SK-MEL-5 (cell line): Measurements from ENCODE around the gene ARHGEF28. TPM values are rescaled to one million over a fixed set of nuclear protein-coding genes. Genes with fewer than 3 reads are reported as not detected.

Experiments used
- DNase-seq: peaks from one replicate; pipeline ENCODE4 v3.0.0-alpha.2; 2016; ENCODE audit warnings: low read depth, low spot score
- in situ Hi-C: cut with HindIII; loops from 2 replicates; pipeline ENCODE4 v1.10.0; 2016; ENCODE audit warnings: low sequenced_read_pairs, high pct_unique_total_duplicates, low pct_unique_long_range_greater_than_20kb
- total RNA-seq: library from RNA; depleted of rRNA; stranded (reverse); fragments of >200 nt; shearing (Covaris generic); gene quantifications from 2 replicates; pipeline ENCODE4 v1.2.3, GENCODE V29; 2014

ARHGEF28 gene
- total RNA-seq, 1 experiment from 2014 or later, result 0.63 TPM

- in situ Hi-C loops, result no loop called here
- DNase-seq, result no peak
Measured at GRCh38 chr5:73812962-73813588, 187.1 kb downstream of the ARHGEF28 start.

- in situ Hi-C loops, result no loop called here
- DNase-seq, result no peak
Measured at GRCh38 chr5:73814233-73814846, 188.3 kb downstream of the ARHGEF28 start.

- no peak for DNase-seq
- in situ Hi-C loops, result no loop called here
Measured at GRCh38 chr5:73815631-73816030, 189.6 kb downstream of the ARHGEF28 start.

- no peak for DNase-seq
- in situ Hi-C loops, result no loop called here
Measured at GRCh38 chr5:73816656-73817420, 190.8 kb downstream of the ARHGEF28 start.

GRCh38 chr5:73818357-73818756, 192.4 kb downstream of the ARHGEF28 start:
- in situ Hi-C loops, result no loop called here

GRCh38 chr5:73820326-73820725, 194.3 kb downstream of the ARHGEF28 start:
- in situ Hi-C loops, result no loop called here
- DNase-seq, result no peak

More at GRCh38 chr5:73818357-73818756, 192.4 kb downstream of the ARHGEF28 start:
- no peak for DNase-seq

GRCh38 chr5:73821003-73821402, 195.0 kb downstream of the ARHGEF28 start:
- DNase-seq, result no peak
- in situ Hi-C loops, result no loop called here

- in situ Hi-C loops, result no loop called here
Measured at GRCh38 chr5:73822278-73822988, 196.4 kb downstream of the ARHGEF28 start.

GRCh38 chr5:73822989-73823339, 197.0 kb downstream of the ARHGEF28 start:
- in situ Hi-C loops, result no loop called here
- no peak for DNase-seq

More at GRCh38 chr5:73822278-73822988, 196.4 kb downstream of the ARHGEF28 start:
- no peak for DNase-seq

- DNase-seq, result no peak
- in situ Hi-C loops, result no loop called here
Measured at GRCh38 chr5:73823508-73823925, 197.5 kb downstream of the ARHGEF28 start.

- no peak for DNase-seq
- in situ Hi-C loops, result no loop called here
Measured at GRCh38 chr5:73825199-73825598, 199.2 kb downstream of the ARHGEF28 start.

- DNase-seq, result no peak
- in situ Hi-C loops, result no loop called here
Measured at GRCh38 chr5:73825736-73826135, 199.7 kb downstream of the ARHGEF28 start.

GRCh38 chr5:73826301-73827105, 200.5 kb downstream of the ARHGEF28 start:
- DNase-seq, result peak; percentile 4
- in situ Hi-C loops, result no loop called here

GRCh38 chr5:73827106-73827450, 201.1 kb downstream of the ARHGEF28 start:
- DNase-seq, result no peak
- in situ Hi-C loops, result no loop called here

GRCh38 chr5:73828465-73828864, 202.5 kb downstream of the ARHGEF28 start:
- in situ Hi-C loops, result no loop called here
- no peak for DNase-seq

GRCh38 chr5:73830646-73831045, 204.7 kb downstream of the ARHGEF28 start:
- no peak for DNase-seq
- in situ Hi-C loops, result no loop called here

GRCh38 chr5:73831066-73831465, 205.1 kb downstream of the ARHGEF28 start:
- in situ Hi-C loops, result no loop called here
- DNase-seq, result no peak

GRCh38 chr5:73834693-73835092, 208.7 kb downstream of the ARHGEF28 start:
- no peak for DNase-seq
- in situ Hi-C loops, result no loop called here
